ENCODE data around the gene CTDSP2.
"Not testable (repeated sequence)": the region's sequence is repeated elsewhere in the genome, so short reads cannot be mapped to it uniquely, and the experiment has no call there.

CTDSP2 gene

DNA sequence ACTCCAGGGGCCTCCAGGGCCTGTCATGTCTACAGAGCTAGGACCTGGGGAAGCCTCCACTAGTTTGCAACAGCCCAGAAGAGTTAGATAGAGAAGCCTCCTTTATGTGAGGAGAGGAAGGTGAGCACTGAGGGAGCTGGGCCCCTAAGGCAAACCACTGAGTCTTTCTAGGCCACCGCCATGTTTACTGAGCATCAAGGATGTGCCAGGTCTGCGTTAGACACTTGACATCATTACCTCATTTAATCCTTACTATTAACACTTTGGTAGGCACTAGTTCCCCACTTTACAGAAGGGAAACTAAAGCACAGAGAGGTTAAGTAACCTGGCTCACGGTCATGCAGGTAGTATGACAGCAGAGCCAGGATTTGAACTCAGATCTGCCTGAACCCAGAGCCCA lies 12.9 kb downstream of the CTDSP2 start:
- DNase-seq = no peak

- DNase-seq = no peak
Measured at GRCh38 chr12:57832966-57833365, 13.6 kb downstream of the CTDSP2 start.

GRCh38 chr12:57830393-57830792 lies 16.1 kb downstream of the CTDSP2 start:
- no peak for DNase-seq

- DNase-seq = no peak
Measured at GRCh38 chr12:57829025-57829777, 17.3 kb downstream of the CTDSP2 start.

DNA sequence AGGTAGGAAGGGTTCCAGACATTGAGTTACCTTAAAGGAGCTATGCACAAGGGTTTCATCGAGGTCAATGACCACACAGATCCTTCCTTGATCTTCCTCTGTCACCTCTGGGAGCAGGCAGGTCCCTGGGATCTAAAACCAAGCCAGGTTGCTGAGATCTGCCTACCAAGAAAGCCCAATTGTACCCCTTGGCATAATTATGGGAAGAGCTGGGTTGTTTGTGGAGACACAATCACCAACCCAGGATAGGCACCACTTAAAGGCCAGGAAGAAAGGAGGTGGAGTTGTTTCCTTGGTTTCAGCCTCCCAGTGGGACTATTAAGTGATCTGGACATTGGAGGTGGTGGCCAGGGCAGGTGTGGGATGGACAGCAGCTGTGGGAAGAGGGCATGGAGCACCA lies 19.6 kb downstream of the CTDSP2 start:
- DNase-seq = no peak

- no peak for DNase-seq
Measured at GRCh38 chr12:57826400-57826799, 20.1 kb downstream of the CTDSP2 start.

- no peak for DNase-seq
Measured at GRCh38 chr12:57825451-57825850, 21.1 kb downstream of the CTDSP2 start.

DNA sequence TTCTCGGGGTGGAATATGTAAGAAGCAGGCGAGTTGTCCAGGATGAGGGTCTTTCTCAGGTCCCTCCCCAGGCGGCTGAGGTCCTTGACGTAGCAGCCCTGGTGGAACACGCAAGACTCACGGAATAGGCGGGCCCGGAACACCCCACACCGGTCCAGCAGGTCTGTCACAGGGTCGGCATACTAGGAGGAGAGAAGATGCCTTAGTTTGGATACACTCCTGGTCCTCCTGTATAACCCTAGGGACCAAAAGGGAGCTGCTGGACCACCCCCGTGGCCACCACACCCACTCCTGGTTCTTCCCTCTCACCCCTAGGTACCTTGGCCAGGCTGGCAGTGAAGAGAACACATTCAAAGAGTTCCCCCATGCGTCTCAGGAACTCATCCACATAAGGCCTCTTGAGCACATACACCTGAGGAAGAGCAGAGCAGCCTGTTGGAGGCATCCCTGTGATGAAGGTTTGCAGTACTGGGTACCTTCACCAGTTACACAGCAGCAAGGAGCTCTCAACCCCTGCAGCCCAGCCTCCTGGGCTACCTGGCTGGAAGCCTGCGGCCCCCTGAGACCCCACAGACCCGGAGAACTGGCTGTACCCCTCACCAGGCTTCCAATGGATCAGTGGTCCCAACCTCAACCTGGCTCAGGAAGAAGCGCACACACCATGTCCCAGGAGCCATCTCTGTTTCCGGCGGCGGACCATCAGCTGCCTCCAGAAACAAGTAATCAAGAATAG lies 22.5 kb downstream of the CTDSP2 start:
- DNase-seq = no peak

- DNase-seq = no peak
Measured at GRCh38 chr12:57823131-57823907, 23.2 kb downstream of the CTDSP2 start.

DNA sequence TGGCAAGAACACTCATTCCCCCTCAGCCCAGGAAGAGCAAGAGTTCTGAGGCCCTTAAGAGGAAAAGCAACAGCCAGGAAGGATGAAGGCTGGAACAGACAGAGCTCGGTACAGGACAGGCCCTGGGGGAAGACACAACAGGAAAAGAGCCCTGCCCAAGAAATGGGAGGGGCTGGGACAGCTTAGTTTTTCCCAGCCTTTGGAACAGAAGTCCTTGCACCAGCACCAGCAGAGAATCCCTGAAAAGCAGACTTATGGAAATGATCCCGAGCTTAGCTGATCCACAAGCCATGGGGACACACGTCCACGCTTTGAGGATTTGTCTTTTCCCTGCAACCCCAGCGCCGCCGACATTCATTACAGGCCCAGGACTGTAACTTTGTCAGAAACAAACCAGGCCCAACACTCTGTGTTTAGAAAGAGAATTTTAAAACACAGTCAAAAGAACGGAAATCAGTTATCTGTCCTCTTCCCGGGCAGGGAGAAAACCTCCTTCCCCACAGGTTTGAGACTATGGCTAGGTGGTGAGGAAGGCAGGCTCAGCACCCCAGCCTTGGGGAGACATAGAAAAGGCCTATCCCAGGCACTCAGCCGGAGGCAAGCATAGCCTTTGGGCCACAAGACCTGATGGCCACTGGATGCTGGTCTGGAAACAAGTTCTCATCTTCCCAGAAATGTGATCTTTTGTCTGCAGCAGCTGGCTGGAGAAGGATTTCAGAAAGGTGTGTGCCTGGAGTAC lies 24.0 kb downstream of the CTDSP2 start:
- no peak for DNase-seq

DNA sequence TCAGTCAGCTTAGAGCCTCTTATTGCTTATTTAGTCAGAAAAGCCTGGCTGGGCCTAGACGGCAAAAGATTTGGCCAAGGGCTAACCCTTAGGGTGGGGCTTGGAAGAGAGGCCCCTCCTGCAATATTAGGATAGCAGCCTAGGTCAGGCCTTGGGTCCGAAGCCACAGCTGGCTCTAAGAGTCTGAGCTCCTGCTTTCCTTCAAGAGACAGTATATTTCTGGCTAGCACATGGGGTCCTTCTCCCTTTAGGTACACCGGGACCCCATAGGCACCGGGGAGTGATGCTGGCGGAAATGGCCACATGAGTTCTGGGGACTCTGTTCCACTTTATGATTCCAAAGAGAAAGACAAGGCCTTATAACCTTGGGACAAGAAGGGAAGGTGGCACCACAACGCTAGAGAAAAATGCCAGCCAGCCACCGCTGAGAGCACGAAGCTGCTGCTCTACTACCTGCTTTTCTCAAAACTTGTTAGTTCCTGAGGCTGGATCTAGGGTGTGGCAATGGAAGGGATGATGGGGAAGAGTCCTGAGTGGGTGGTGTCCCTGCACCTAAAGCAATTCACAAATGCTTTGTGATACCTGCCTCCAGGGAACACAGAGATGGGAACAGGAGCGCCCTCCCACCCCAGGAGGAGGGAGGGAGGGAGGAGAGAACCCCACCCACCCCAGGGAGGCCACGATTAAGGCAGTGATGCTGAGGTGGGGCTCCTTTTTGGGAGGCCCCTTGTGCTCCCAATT lies 24.9 kb downstream of the CTDSP2 start:
- DNase-seq = no peak

DNA sequence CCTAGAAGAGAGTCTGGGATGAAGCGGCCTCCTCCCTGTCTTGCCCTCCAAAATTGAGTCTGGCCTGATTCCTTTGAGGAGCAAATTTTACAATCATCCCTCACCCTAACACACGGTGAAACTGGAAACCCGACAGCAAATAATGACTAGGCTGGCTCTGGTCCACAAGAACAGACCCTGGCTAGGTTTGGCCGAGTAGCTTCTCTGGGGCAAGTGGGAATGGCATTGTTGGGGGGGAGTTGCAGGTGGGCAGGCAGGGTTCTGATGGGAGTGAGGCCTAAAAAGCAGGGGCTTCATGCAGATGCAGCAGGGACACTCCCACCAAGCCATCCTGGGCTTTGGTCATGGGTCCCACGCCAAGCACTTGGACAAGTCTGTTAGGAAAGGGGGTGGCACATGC lies 25.5 kb downstream of the CTDSP2 start:
- DNase-seq = not testable (repeated sequence)

GRCh38 chr12:57820119-57820518 lies 26.4 kb downstream of the CTDSP2 start:
- DNase-seq = not testable (repeated sequence)

GRCh38 chr12:57817990-57818331 lies 28.6 kb downstream of the CTDSP2 start:
- DNase-seq = not testable (repeated sequence)

- no peak for DNase-seq
Measured at GRCh38 chr12:57817261-57817989, 29.1 kb downstream of the CTDSP2 start.

- DNase-seq = no peak
Measured at GRCh38 chr12:57816855-57817151, 29.7 kb downstream of the CTDSP2 start.

DNA sequence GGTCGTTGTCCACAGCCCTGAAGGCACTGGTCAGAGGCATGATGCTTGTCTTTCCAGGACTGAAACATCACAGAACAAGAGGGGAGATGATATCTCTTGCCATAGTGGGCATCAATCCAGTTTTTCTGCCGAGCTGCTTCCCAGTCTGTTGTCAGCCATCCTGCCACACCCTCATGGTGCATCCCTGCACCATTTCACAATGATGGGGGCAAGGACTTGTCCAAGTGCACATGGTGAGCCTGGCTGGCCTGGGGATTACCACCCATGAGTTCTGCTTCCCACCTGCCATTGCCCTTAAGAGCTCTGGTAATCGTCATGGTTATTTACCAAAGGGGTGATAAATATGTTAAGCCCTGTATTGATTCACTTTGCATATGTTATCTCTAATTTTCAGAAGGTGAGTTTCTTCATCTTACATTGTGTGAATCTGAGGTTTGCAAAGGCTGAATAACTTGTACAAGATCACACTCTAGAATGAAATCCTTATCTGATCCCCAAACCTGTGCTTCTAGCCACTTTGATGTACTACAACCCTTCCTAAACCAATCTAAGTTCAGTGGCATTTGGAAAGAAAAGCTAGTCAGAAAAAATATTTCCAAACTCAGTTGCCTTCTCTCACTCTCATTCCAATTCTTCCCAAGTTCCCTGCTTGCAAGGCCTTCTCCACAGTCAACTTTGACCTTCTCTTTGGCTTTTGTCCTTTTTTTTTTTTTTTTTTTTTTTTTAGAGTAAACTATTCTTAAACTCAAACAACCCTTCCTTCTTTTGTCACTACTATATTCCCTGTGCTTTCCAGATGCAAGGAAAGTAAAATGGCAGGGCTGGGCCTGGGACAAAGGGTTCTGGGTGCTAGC lies 30.3 kb downstream of the CTDSP2 start:
- DNase-seq = no peak

DNA sequence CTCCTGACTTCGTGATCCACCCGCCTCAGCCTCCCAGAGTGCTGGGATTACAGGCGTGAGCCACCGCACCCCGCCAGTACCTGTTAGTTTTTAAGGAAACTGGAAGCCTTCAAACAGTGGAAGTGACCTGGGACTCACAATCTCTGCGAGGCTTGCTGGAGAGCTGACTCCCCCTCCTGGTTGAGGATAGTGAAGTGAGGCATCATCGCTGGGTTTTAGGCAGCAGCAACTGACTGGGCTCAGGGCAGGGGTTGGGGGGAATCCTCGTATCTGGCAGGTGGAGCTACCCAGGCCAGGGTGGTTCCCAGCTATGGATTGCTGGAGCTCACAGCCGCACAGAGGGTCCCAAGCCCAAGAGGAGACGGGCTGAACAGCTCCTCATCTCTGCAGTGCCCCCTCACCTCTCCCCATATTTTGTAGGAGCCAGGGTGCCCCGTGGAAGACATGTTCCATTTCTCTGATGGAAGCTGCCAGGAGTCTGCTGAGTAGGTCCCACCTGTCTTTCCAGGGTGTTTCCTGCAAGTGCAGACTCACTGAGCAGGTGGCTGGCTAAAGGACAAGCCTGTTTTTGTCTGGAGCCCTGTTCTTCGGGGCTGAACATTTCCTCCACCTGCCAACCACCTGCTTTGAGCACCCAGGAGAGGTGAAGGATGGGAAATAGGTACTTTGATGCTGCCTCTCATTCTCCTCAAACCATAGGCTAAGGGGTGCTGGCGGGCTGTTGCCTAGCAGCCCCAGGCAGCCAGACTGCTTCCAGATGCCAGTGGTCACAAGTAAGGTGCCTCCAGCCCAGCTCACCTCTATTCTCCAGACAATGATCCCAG lies 31.1 kb downstream of the CTDSP2 start:
- peak; percentile 37 for DNase-seq

GRCh38 chr12:57813971-57814772 lies 32.4 kb downstream of the CTDSP2 start:
- no peak for DNase-seq
